SK-N-SH (cell line): ENCODE measurements around the gene WWTR1. TPM values are rescaled to one million over a fixed set of nuclear protein-coding genes. Genes with fewer than 3 reads are reported as not detected.

Source experiments
- CTCF ChIA-PET: fragments of 300-600, 350-600 bp; formaldehyde crosslinking; extraction: SDS; loops from one replicate; lab custom pipeline; 2021; lab: Yijun Ruan, JAX
- POLR2A ChIA-PET: fragments of 350-600 bp; sonication (Branson Sonifier 250); formaldehyde crosslinking; extraction: SDS; loops from one replicate; lab custom pipeline; 2020; ENCODE audit warnings: antibody characterized with exemption, inconsistent platforms; lab: Yijun Ruan, JAX
- DNase-seq: peaks from one replicate; pipeline ENCODE4 v3.0.0; 2012
- H2AFZ ChIP-seq: fragments of 200-600 bp; sonication (generic); 2 replicates; pipeline ENCODE4 v1.8.1; 2016; ENCODE audit warnings: antibody characterized with exemption, mild to moderate bottlenecking, low read depth
- H3F3A ChIP-seq: fragments of 200-600 bp; sonication (generic); replicated peaks from 2 replicates; pipeline ENCODE3; 2016; ENCODE audit warnings: antibody characterized with exemption, mild to moderate bottlenecking; ENCODE audit not compliant: insufficient read depth
- H3K27ac ChIP-seq, 2 experiments: fragments of 200-500 bp in 1 of 2; fragments of 200-600 bp in 1 of 2; sonication (Bioruptor generic) in 1 of 2; sonication (generic), shearing (Covaris generic) in 1 of 2; 2 replicates each; pipeline versions ENCODE4 v1.5.1 to v1.6.1; 2014 to 2016; ENCODE audit warnings: low read depth in 2 of 2, inconsistent platforms in 1 of 2, low read length in 1 of 2, mild to moderate bottlenecking in 1 of 2, mixed read lengths in 1 of 2
- H3K27me3 ChIP-seq: fragments of 200-600 bp; sonication (generic), shearing (Covaris generic); 2 replicates; pipeline ENCODE4 v1.6.1; 2016; ENCODE audit warnings: mixed run types; ENCODE audit not compliant: insufficient read depth
- H3K36me3 ChIP-seq, 2 experiments: fragments of 200-500 bp in 1 of 2; fragments of 200-600 bp in 1 of 2; sonication (Bioruptor generic) in 1 of 2; sonication (generic) in 1 of 2; replicated peaks in 1 of 2; 2 replicates each; pipeline versions ENCODE3 to v1.5.1; 2014 to 2016; ENCODE audit warnings: low read length in 1 of 2, mild to moderate bottlenecking in 1 of 2; ENCODE audit not compliant: insufficient read depth in 2 of 2, control insufficient read depth in 1 of 2
- H3K4me1 ChIP-seq, 2 experiments: fragments of 200-500 bp in 1 of 2; fragments of 200-600 bp in 1 of 2; sonication (Bioruptor generic) in 1 of 2; sonication (generic), shearing (Covaris generic) in 1 of 2; 2 replicates each; pipeline versions ENCODE4 v1.5.1 to v1.6.1; 2014 to 2016; ENCODE audit warnings: low read depth in 1 of 2, low read length in 1 of 2, mixed run types in 1 of 2; ENCODE audit not compliant: insufficient read depth in 2 of 2, control insufficient read depth in 1 of 2
- H3K4me2 ChIP-seq: fragments of 200-600 bp; sonication (generic), shearing (Covaris generic); 2 replicates; pipeline ENCODE4 v1.6.1; 2017; ENCODE audit warnings: mixed run types
- H3K4me3 ChIP-seq, 2 experiments: fragments of 200-500 bp in 1 of 2; fragments of 200-600 bp in 1 of 2; sonication (Bioruptor generic) in 1 of 2; sonication (generic), shearing (Covaris generic) in 1 of 2; 2 replicates each; pipeline versions ENCODE4 v1.5.1 to v1.8.1; 2014 to 2016; ENCODE audit warnings: low read depth in 2 of 2, inconsistent platforms in 1 of 2, low read length in 1 of 2, mild to moderate bottlenecking in 1 of 2, mixed read lengths in 1 of 2, moderate library complexity in 1 of 2
- H3K79me2 ChIP-seq: fragments of 200-600 bp; sonication (generic); 2 replicates; pipeline ENCODE4 v1.8.1; 2017; ENCODE audit warnings: mild to moderate bottlenecking; ENCODE audit not compliant: insufficient read depth
- H3K9ac ChIP-seq: fragments of 200-600 bp; sonication (generic); 2 replicates; pipeline ENCODE4 v1.6.1; 2017; ENCODE audit warnings: mixed run types
- H3K9me2 ChIP-seq: fragments of 200-600 bp; sonication (generic); 2 replicates; pipeline ENCODE4 v1.6.1; 2017; ENCODE audit warnings: mixed run types
- H3K9me3 ChIP-seq: fragments of 200-600 bp; sonication (generic); 2 replicates; pipeline ENCODE4 v1.6.1; 2017; ENCODE audit warnings: mixed run types, mild to moderate bottlenecking, moderate library complexity
- H4K20me1 ChIP-seq: fragments of 200-600 bp; sonication (generic); 2 replicates; pipeline ENCODE4 v1.6.1; 2017; ENCODE audit warnings: mild to moderate bottlenecking, mixed run types; ENCODE audit not compliant: insufficient read depth
- EP300 ChIP-seq, 2 experiments: IDR thresholded peaks; 2 replicates each; pipeline versions ENCODE4 v1.4.0 to v1.6.1; 2012; ENCODE audit warnings: borderline replicate concordance in 1 of 2, low read depth in 1 of 2, low read length in 1 of 2
- FOXM1 ChIP-seq: IDR thresholded peaks from 2 replicates; pipeline ENCODE4 v1.4.0; 2012; ENCODE audit warnings: low read depth, mild to moderate bottlenecking
- IRF3 ChIP-seq: fragments of 150-350 bp; IDR thresholded peaks from 2 replicates; pipeline ENCODE4 v1.6.1; 2016; ENCODE audit warnings: mild to moderate bottlenecking, low read depth, low read length
- MEF2A ChIP-seq: IDR thresholded peaks from 2 replicates; pipeline ENCODE4 v1.4.0; 2012; ENCODE audit warnings: low read depth, borderline replicate concordance
- MXI1 ChIP-seq: IDR thresholded peaks from 2 replicates; pipeline ENCODE4 v1.6.1; 2012; ENCODE audit warnings: mild to moderate bottlenecking, low read depth, low read length, improper control_type of control experiment
- NRF1 ChIP-seq: IDR thresholded peaks from 2 replicates; pipeline ENCODE4 v1.6.1; 2012; ENCODE audit warnings: low read depth, mild to moderate bottlenecking, low read length
- PBX3 ChIP-seq: IDR thresholded peaks from 2 replicates; pipeline ENCODE4; 2012
- POLR2AphosphoS5 ChIP-seq: IDR thresholded peaks from 2 replicates; pipeline ENCODE4 v1.6.1; 2012; ENCODE audit warnings: low read depth, low read length
- RAD21 ChIP-seq: IDR thresholded peaks from 2 replicates; pipeline ENCODE4 v1.6.1; 2012; ENCODE audit warnings: mild to moderate bottlenecking, low read length
- RCOR1 ChIP-seq: fragments of 150-350 bp; IDR thresholded peaks from 2 replicates; pipeline ENCODE4 v1.6.1; 2017; ENCODE audit warnings: antibody characterized with exemption, low read length
- SMC3 ChIP-seq: IDR thresholded peaks from 2 replicates; pipeline ENCODE4 v1.6.1; 2012; ENCODE audit warnings: low read depth, low read length, improper control_type of control experiment
- TEAD4 ChIP-seq: IDR thresholded peaks from 2 replicates; pipeline ENCODE4 v1.4.0; 2012; ENCODE audit warnings: mild to moderate bottlenecking, borderline replicate concordance; ENCODE audit not compliant: insufficient read depth
- USF1 ChIP-seq: IDR thresholded peaks from 2 replicates; pipeline ENCODE4 v1.4.0; 2012; ENCODE audit warnings: low read depth, borderline replicate concordance
- WGBS: methylation state at CpG from one replicate; pipeline ENCODE4 v1.1.6; 2017; ENCODE audit warnings: low lambda C conversion rate; 5-methylcytosine and 5-hydroxymethylcytosine counted together
- polyA plus RNA-seq, 3 experiments: library from polyadenylated mRNA; depleted of rRNA; stranded (reverse); fragments of >200 nt; gene quantifications; 2 replicates each; pipeline ENCODE4 v1.2.3, GENCODE V29; 2012

Gene WWTR1
- polyA plus RNA-seq, 1 of the 3 experiments (the other 2 are of a cell fraction), result 60.6 TPM

- ChIA-PET CTCF (interaction anchor here (0.7 to 1.2 kb wide), 5 partner anchors 13 to 520 kb away, joined by 3 to 4 read pairs (median 3); no protein-coding TSS in a partner anchor), POLR2A (no interaction called here)
- Histone ChIP-seq H3K9me3 (no peaks in the 10 kb centered on the region), H3F3A (peaks cover 24% of the 10 kb centered on the region), H2AFZ (no peak overlapping the region), H4K20me1 (no peaks in the 10 kb centered on the region)
- DNase-seq, result no peak
- 96% methylated on average over 7 of the region's 7 CpGs for WGBS
- no peak for TF ChIP-seq PBX3
- no peak for TF ChIP-seq MEF2A
- TF ChIP-seq RCOR1, result no peak
- TF ChIP-seq NRF1, result no peak
- TF ChIP-seq USF1, result no peak
- no peak for TF ChIP-seq IRF3
- TF ChIP-seq EP300 (IDR thresholded peaks at IDR 0.05; ENCODE audit: borderline replicate concordance in 1 of 2, low read depth in 1 of 2, low read length in 1 of 2), result no peak
- no peak for TF ChIP-seq POLR2AphosphoS5
- TF ChIP-seq MXI1, result no peak
- no peak for TF ChIP-seq TEAD4
- no peak for TF ChIP-seq FOXM1
- TF ChIP-seq SMC3, result no peak
- TF ChIP-seq, all 33 proteins: peak for 0
- H3K4me3 ChIP-seq, result no peak overlapping the region
- no peaks in the 10 kb centered on the region for H3K36me3 ChIP-seq
- peaks cover 23 to 43% of the 10 kb centered on the region in 2 experiments for H3K4me1 ChIP-seq
- H3K27ac ChIP-seq, result no peak overlapping the region; a peak in 1 of 4 replicates
- no peak overlapping the region for H3K9ac ChIP-seq
- no peaks in the 10 kb centered on the region for H3K9me2 ChIP-seq
- H3K27me3 ChIP-seq, result no peaks in the 10 kb centered on the region
- no peak overlapping the region for H3K4me2 ChIP-seq
- no peaks in the 10 kb centered on the region for H3K79me2 ChIP-seq
Measured at GRCh38 chr3:149475451-149476060, 182.3 kb downstream of the WWTR1 start.

GRCh38 chr3:149474250-149474817 lies 183.5 kb downstream of the WWTR1 start, which contains the start of gene TM4SF4:
Gene TM4SF4 (plus strand): TSS chr3:149474697. CDS start chr3:149474878, 181 bp downstream.
- DNase-seq, result no peak
- peak within 1 kb of the TSS; percentile 13; the same call in 1 of the 2 replicates for H3K9ac ChIP-seq
- no peaks in the 10 kb centered on the region for H3K79me2 ChIP-seq
- H3K4me2 ChIP-seq, result peak within 1 kb of the TSS; percentile 47
- peak within 1 kb of the TSS; percentile 60 to 76 for H3K27ac ChIP-seq
- H4K20me1 ChIP-seq, result no peaks in the 10 kb centered on the region
- TF ChIP-seq RAD21 (no peak), USF1 (no peak), MXI1 (no peak), EP300 (IDR thresholded peaks at IDR 0.05; ENCODE audit: borderline replicate concordance in 1 of 2, low read depth in 1 of 2, low read length in 1 of 2) (0 out of 4 replicates have a peak, but pooled peaks of 1 of the 2 experiments have one; percentile 11)
- H3K9me2 ChIP-seq, result no peaks in the 10 kb centered on the region
- WGBS, result 47% methylated on average over 5 of the region's 5 CpGs
- no peak within 1 kb of the TSS for H3K4me3 ChIP-seq
- no peaks in the 10 kb centered on the region for H3K9me3 ChIP-seq
- ChIA-PET CTCF (interaction anchor here (1.2 to 1.7 kb wide), 3 partner anchors 80 to 519 kb away, joined by 4 to 6 read pairs (median 4); no protein-coding TSS in a partner anchor), POLR2A (no interaction called here)
- H3K36me3 ChIP-seq, result no peaks in the 10 kb centered on the region
- no peaks in the 10 kb centered on the region for H3K27me3 ChIP-seq
- H3K4me1 ChIP-seq, result peaks cover 23 to 39% of the 10 kb centered on the region in 2 experiments
- peaks cover 24% of the 10 kb centered on the region for H3F3A ChIP-seq
- no peak within 1 kb of the TSS for H2AFZ ChIP-seq
